ENCODE measurements around the gene PAGE3.

The PAGE3 gene

GRCh38 chrX:55264816-55265215 lies at the start of gene PAGE3:
Gene PAGE3, minus strand, starts transcription at chrX:55264916. Its CDS starts 1,013 bp downstream, at chrX:55263903.
- Histone ChIP-seq H3K27me3 (replicated peaks; ENCODE audit: control insufficient read depth, insufficient read depth, low read length) (no peaks in the 10 kb centered on the region), H3K36me3 (ENCODE audit: control insufficient read depth, insufficient read depth, low read length) (no peaks in the 10 kb centered on the region), H3K4me3 (replicated peaks; ENCODE audit: low read depth, low read length) (no peak within 1 kb of the TSS)
- DNase-seq (ENCODE audit: extremely low read depth, insufficient read length) = no peak
- TF ChIP-seq CTCF (IDR thresholded peaks at IDR 0.05; ENCODE audit: insufficient read depth, low read length, poor library complexity, severe bottlenecking) = no peak

GRCh38 chrX:55312655-55313054 lies 47.9 kb upstream of the PAGE3 start:
- no peak overlapping the region for H3K4me3 ChIP-seq (replicated peaks; ENCODE audit: low read depth, low read length)
- no peak for DNase-seq (ENCODE audit: extremely low read depth, insufficient read length)
- H3K36me3 ChIP-seq (ENCODE audit: control insufficient read depth, insufficient read depth, low read length) = no peaks in the 10 kb centered on the region
- TF ChIP-seq CTCF (IDR thresholded peaks at IDR 0.05; ENCODE audit: insufficient read depth, low read length, poor library complexity, severe bottlenecking) = no peak
- no peaks in the 10 kb centered on the region for H3K27me3 ChIP-seq (replicated peaks; ENCODE audit: control insufficient read depth, insufficient read depth, low read length)

GRCh38 chrX:55290963-55291362 lies 26.2 kb upstream of the PAGE3 start:
- no peak for TF ChIP-seq CTCF (IDR thresholded peaks at IDR 0.05; ENCODE audit: insufficient read depth, low read length, poor library complexity, severe bottlenecking)
- no peak for DNase-seq (ENCODE audit: extremely low read depth, insufficient read length)
- Histone ChIP-seq H3K27me3 (replicated peaks; ENCODE audit: control insufficient read depth, insufficient read depth, low read length) (no peaks in the 10 kb centered on the region), H3K36me3 (ENCODE audit: control insufficient read depth, insufficient read depth, low read length) (no peaks in the 10 kb centered on the region), H3K4me3 (replicated peaks; ENCODE audit: low read depth, low read length) (no peak overlapping the region)

GRCh38 chrX:55279832-55280231 lies 15.1 kb upstream of the PAGE3 start:
- no peaks in the 10 kb centered on the region for H3K27me3 ChIP-seq (replicated peaks; ENCODE audit: control insufficient read depth, insufficient read depth, low read length)
- H3K4me3 ChIP-seq (replicated peaks; ENCODE audit: low read depth, low read length) = no peak overlapping the region
- no peaks in the 10 kb centered on the region for H3K36me3 ChIP-seq (ENCODE audit: control insufficient read depth, insufficient read depth, low read length)
- no peak for DNase-seq (ENCODE audit: extremely low read depth, insufficient read length)
- no peak for TF ChIP-seq CTCF (IDR thresholded peaks at IDR 0.05; ENCODE audit: insufficient read depth, low read length, poor library complexity, severe bottlenecking)

- DNase-seq (ENCODE audit: extremely low read depth, insufficient read length) = no peak
- TF ChIP-seq CTCF (IDR thresholded peaks at IDR 0.05; ENCODE audit: insufficient read depth, low read length, poor library complexity, severe bottlenecking) = no peak
Measured at GRCh38 chrX:55260806-55261205, 3.9 kb downstream of the PAGE3 start.

GRCh38 chrX:55253528-55253927 lies 11.2 kb downstream of the PAGE3 start:
- DNase-seq (ENCODE audit: extremely low read depth, insufficient read length) = no peak
- no peak for TF ChIP-seq CTCF (IDR thresholded peaks at IDR 0.05; ENCODE audit: insufficient read depth, low read length, poor library complexity, severe bottlenecking)
- no peaks in the 10 kb centered on the region for H3K27me3 ChIP-seq (replicated peaks; ENCODE audit: control insufficient read depth, insufficient read depth, low read length)
- H3K36me3 ChIP-seq (ENCODE audit: control insufficient read depth, insufficient read depth, low read length) = no peaks in the 10 kb centered on the region
- H3K4me3 ChIP-seq (replicated peaks; ENCODE audit: low read depth, low read length) = no peak overlapping the region

More at GRCh38 chrX:55260806-55261205, 3.9 kb downstream of the PAGE3 start:
- H3K27me3 ChIP-seq (replicated peaks; ENCODE audit: control insufficient read depth, insufficient read depth, low read length) = no peaks in the 10 kb centered on the region
- H3K36me3 ChIP-seq (ENCODE audit: control insufficient read depth, insufficient read depth, low read length) = no peaks in the 10 kb centered on the region
- H3K4me3 ChIP-seq (replicated peaks; ENCODE audit: low read depth, low read length) = no peak overlapping the region
